HG03103 (cell line): ENCODE data around the gene PROSER3.

ENCODE experiments used
- ATAC-seq: cut with Tn5 transposase; IDR thresholded peaks from one replicate; pipeline ENCODE4 v1.9.1; 2021; ENCODE audit warnings: low read depth; ENCODE audit not compliant: unreplicated experiment

The PROSER3 gene

GRCh38 chr19:35816262-35816661 lies 58.3 kb downstream of the PROSER3 start:
- no peak for ATAC-seq

DNA sequence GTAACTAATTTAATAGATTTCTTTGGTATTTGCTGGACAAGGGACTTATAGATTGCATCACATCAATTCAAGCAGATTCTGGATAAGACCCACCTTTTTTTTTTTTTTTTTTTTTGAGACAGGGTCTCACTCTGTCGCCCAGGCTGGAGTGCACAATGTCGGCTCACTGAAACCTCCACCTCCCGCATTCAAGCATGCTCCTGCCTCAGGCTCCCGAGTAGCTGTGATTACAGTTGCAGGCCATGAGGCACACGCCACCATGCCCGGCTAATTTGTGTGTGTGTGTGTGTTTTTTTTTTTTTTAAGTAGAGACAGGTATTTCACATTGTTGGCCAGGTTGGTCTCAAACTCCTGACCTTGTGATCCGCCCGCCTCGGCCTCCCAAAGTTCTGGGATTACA lies 58.9 kb downstream of the PROSER3 start:
- no peak for ATAC-seq

DNA sequence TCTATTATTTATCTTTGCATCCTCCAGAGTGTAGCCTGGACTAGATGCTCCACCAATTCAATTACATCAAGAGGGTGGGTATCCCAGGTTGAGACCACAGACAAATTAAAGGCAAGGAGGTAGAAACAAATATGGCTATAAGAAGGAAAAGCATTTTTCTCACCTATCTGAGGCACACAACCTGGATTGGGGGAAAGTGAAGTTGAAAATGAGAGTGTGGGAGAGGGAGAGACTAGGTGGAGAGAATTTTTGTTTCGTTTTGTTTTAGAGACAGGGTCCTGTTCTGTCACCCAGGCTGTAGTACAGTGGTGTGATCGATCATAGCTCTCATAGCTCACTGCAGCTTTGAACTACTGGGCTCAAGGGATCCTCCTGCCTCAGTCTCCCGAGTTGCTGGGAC lies 60.5 kb downstream of the PROSER3 start:
- ATAC-seq, result no peak
